GM20000 (cell line): ENCODE results near the gene PRIMPOL.
"Not testable (repeated sequence)": the region's sequence is repeated elsewhere in the genome, so short reads cannot be mapped to it uniquely, and the experiment has no call there.

ENCODE experiments used
- DNase-seq: peaks from one replicate; pipeline ENCODE4 v3.0.0; 2012; ENCODE audit warnings: low spot score
- CTCF ChIP-seq: IDR thresholded peaks from 2 replicates; pipeline ENCODE4 v1.5.1; 2012; ENCODE audit warnings: mild to moderate bottlenecking, control low read depth; ENCODE audit errors: extremely low read depth, missing control alignments

Gene PRIMPOL

GRCh38 chr4:184734758-184735157 lies 85.2 kb downstream of the PRIMPOL start:
- DNase-seq = no peak
- no peak for TF ChIP-seq CTCF

GRCh38 chr4:184739575-184739974 lies 90.0 kb downstream of the PRIMPOL start:
- not testable (repeated sequence) for DNase-seq

- DNase-seq = no peak
- TF ChIP-seq CTCF = no peak
These were observed 91.4 kb downstream of the PRIMPOL start for GRCh38 chr4:184740980-184741391.

- DNase-seq = not testable (repeated sequence)
These were observed 92.1 kb downstream of the PRIMPOL start for GRCh38 chr4:184741651-184742050.

- no peak for DNase-seq
- no peak for TF ChIP-seq CTCF
These were observed 94.1 kb downstream of the PRIMPOL start for GRCh38 chr4:184743650-184744049.

GRCh38 chr4:184744236-184744635 lies 94.7 kb downstream of the PRIMPOL start:
- TF ChIP-seq CTCF = no peak
- DNase-seq = no peak
